NCI-H1436 treated with DMSO at 0.1 percent for 48 hours (cell line): ENCODE results near the gene PPP5C.

Source experiments
- DNase-seq: peaks from one replicate; lab custom pipeline; 2025; lab: John Stamatoyannopoulos, UW

PPP5C gene

DNA sequence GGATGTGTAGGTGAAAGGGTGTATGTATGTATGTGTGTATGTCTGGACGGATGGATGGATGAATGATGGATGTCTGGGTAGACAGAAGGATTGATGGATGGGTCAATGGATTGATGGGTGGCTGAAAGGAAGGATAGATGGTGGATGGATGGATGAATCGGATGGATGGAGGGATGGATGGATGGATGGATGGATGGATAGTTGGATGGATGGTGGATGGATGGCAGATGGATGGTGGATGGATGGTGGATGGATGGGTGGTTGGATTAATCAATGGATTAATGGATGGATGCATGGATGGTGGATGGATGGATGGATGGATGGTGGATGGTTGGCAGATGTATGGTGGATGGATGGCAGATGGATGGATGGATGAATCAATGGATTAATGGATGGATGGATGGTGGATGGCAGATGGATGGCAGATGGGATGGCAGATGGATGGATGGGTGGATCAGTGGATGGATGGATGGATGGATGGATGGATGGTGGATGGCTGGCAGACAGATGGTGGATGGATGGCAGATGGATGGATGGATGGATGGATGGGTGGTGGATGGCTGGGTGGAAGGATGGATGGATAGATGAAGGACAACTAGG, 16.5 kb upstream of the PPP5C start:
- DNase-seq, result no peak

DNA sequence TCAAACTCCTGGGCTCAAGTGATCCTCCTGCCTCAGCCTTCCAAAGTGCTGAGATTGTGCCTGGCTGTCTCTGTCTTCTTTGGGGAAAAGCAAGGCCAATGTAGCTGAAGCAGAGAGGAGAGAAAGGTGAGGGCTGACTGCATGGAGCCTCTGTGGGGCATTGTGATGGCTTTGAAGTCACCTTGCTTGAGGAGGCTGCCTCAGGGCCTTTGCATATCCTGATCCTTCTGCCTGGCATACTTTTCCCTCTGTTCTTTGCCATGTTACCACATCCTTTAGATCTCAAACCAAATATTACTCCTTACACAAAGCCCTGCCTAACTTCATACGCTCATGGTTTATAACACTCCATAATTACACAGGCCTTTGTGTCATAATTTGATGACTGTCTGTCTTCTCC, 9.4 kb upstream of the PPP5C start:
- no peak for DNase-seq

DNA sequence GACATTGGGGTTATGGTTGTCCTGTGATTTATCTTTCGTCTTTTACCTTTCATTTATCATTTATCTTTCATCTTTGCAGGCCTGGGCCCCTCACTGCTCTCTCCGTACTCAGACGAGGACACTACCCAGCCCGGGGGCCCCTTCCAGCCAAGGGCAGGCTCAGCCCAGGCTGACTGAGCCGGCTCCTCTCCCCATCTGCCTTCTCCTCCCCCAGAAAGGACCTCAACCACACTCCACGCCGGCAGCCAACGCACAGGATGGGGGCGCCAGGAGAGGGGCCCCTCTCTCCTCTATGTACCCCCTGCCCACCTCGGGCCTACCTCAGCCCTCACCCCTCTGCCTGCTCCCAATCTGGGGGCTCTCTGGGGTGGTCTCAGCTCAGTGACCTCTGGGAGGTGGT, 7.4 kb upstream of the PPP5C start:
- DNase-seq, result no peak

DNA sequence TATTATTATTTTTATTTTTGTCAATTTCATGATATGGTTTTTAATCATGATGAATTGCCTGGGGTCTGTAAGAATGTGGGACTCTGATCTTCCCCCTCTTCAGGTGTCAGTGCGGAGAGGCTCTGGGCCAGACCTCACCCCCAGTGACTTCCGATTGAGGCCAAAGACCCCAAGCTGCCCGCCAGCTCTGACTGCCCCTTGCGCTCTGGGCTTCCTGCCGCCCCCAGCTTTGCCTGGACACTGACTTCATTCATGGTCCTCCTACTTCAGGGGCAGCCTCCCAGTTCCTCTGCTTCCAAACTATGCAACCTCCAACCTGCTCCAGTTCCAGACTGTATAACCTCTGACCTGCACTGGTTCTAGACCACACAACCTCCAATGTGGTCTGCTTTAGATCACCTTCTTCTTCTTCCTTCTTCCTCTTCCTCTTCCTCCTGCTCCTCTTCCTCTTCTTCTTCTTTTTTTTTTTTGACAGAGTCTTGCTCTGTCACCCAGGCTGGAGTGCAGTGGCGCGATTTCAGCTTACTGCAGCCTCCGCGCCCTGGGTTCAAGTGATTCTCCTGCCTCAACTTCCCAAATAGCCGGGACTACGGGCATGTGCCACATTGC, 6.7 kb upstream of the PPP5C start:
- no peak for DNase-seq

DNA sequence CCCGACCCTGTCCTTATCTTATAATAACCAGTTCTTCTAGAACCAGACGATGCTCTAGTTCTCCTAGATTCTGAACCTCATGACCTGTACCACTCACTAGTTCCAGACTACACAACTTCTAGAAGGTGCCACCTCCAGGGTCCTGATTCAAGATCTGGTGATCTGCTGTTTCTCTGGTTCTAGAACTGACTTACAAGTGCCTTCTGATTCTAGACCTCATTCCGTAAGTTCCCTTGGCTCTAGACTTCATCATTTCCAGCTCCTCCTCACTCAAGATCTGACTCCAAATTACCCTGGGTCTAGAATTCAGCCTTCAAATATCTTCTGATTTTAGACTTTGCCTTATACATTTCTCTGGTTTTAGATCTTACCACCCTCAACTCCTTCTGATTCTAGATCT, 5.0 kb upstream of the PPP5C start:
- no peak for DNase-seq

DNA sequence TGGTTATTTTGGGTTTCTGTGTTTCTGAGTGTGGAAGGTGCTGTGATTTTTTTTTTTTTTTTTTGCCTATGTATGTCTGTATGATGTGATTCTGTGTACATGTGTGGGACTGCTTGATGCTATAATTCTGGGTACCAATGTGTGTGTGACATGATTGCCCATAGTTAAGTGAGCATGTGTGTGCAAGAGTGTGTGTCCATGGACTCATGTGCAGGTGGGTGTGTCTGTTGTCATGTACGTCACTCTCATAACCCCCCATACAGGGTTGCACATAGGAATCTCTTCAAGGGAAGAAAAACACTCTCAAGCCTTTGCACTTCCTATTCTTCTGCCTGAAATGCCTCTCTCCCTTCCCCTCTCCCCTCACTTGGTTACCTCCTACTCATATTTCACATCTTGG, 2.5 kb upstream of the PPP5C start:
- no peak for DNase-seq

DNA sequence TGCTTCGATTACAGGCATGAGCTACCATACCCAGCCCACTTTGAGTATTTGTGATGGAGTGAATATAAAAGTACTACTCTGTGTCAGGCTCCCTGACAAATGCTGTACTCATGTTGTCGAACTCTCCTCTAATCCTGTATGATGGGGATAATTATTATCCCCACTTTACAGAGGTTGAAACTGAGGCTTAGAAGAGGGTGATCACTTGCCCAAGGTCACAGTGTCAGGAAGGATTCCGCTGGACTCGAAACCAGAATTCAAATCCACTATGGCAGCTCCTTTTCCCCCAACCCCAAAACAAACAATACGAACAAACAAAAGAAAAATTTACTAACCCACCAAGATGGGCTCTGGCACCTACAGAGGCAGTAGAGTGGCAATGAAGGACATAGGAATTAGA, 1.7 kb upstream of the PPP5C start:
- DNase-seq, result no peak

DNA sequence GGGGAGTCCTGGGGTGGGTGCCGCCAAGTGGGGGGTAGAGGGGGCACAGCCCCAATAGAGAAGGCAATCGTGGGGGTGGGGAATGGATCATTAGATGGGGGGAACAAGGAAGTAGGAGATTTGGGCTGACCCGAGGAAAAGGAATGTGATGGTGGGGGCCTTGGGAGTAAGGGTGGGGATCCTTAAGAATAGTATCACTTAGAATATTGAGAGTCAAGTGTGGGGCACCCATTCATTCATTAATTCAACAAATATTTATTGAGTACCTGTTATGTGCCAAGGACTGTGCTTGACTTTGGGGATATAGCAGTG, 641 bp downstream of the PPP5C start:
- DNase-seq, result no peak

DNA sequence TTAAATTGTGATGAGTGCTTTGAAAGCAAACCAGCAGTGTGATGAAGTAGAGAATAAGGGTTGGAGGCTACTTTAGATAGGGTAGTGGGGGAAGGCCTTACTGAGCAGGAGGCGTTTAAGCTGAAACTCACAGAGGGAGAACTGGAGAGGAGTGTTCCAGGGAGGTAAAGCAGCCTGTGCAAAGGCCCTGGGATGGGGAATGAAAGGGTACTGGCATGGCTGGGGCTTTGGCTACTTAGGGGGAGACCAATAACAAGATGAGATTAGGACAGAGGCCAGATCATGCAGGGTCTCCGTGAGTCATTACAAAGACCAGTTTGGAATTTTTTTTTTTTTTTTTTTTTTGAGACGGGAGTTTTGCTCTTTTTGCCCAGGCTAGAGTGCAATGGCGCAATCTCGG, 1.1 kb downstream of the PPP5C start:
- no peak for DNase-seq

DNA sequence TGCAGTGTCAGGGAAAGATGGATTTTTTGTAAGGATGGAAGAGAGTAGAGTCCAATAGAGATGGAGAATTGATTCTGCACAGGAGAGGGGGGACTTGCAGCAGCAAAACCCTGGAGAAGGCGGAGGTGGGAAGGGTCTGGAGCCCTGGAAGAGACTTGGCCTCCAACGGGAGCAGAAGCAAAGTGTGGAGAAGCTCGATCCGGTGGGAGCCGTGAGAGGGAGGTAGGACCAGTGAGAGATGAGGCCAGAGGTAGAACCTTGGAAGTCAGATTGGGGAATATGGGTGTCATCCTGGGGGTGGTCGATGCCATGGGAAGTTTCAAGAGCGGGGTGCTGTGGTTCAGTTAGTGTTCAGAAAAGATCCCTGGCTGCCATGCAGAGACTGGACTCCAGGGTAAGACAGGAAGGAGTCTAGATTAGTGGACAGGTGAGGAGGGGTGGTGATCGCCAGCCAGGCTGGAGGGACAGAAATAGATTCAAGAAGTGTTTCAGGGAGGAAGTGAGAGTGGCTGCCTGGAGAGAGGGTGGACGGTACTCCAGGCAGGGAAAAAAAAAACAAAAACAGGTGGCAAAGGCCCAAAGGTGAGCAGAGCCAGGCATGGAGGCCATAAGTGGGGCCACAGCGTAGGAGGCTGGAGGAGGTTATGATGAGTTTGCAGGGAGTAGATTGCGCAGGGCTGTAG, 2.6 kb downstream of the PPP5C start:
- no peak for DNase-seq

DNA sequence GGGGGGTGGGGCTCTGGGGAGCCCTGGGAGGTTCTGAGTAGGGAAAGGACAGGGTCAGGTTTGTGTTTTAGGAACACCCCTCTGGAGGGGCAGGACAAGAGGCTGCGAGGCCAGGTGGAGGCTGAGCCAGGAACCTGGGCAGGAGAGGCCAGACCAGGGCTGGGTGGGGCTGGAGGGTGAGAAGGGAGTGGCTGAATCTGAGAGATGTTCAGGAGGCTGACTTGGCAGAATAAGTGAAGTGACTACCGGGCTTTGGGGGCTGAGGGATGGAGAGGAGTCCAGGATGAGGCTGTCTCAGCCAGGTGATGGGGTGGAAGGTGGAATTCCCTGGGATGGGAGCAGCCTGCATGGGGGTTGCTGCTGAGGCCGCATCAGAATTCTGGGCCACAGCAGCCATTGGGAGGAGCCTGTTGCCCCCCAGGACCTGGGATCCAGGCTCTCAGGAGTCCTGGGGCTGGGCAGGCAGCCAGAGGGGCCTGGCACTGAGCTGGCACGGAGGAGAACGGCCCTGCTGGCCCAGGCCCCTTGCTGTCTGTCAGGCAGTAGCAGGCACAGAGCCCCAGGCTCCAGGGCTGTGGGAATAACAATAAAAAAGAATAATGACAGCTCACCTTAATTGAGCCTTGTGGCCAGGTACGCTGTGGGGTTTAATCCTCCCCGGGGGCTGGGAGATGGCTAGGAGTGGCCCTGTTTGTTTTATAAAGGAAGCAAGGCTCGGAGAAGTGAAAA, 3.3 kb downstream of the PPP5C start:
- DNase-seq, result no peak

DNA sequence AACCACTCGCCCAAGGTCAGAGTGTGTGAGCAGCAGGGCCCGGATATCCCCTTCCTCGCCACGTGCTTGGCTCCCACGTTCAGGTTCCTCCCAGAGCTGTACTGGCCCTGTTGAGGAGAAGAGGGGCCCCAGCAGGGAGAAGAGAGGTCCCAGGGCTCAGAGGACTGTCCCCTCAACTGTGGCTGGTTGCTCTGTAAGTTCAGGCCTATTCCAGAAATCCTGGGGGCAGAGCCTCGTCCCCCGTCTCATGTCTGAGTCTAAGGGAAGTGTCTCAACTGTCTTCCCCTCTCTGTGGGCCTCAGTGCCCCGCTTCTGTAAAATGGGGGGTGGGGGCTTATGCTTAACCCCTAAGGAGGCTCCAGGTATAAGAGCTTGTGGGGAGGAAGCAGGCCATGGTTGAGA, 3.9 kb downstream of the PPP5C start:
- no peak for DNase-seq

DNA sequence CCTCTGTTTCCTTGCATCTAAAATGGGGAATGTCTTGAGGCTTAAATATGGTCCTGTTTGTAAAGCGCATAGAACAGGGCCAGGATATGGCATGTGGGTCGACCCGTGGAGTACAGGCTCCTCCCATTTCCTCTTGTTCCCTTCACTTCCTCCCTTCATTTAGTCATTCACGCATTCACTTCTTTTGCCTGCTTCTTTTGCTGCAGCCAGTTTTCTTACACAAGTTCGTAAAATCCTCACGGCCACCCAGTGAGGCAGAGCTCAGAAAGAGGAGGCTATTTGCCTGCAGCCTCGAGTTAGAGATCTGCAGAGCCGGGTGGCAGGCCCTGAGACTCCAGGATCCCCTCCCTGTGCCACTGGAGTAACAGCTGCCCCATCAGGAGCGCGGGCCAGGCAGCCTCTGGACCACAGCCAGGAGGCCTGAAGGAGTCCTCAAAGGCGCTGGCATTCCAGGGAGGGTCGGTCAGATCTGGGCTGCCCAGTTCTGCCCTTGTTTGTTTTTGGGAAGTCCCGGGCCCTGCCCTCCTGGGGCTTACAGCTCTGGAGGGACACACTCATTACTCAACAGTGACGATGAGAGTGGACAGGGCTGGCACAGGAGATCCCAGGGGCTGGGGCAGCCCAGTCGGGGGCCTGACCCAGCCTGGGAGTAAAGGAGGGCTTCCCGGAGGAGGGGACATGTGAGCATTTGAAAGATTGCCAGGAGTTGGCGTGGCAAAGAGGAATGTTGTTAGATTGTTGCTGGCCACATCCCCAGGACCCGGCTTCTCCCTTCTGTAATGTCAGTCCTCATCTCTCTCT, 4.6 kb downstream of the PPP5C start:
- DNase-seq, result no peak

DNA sequence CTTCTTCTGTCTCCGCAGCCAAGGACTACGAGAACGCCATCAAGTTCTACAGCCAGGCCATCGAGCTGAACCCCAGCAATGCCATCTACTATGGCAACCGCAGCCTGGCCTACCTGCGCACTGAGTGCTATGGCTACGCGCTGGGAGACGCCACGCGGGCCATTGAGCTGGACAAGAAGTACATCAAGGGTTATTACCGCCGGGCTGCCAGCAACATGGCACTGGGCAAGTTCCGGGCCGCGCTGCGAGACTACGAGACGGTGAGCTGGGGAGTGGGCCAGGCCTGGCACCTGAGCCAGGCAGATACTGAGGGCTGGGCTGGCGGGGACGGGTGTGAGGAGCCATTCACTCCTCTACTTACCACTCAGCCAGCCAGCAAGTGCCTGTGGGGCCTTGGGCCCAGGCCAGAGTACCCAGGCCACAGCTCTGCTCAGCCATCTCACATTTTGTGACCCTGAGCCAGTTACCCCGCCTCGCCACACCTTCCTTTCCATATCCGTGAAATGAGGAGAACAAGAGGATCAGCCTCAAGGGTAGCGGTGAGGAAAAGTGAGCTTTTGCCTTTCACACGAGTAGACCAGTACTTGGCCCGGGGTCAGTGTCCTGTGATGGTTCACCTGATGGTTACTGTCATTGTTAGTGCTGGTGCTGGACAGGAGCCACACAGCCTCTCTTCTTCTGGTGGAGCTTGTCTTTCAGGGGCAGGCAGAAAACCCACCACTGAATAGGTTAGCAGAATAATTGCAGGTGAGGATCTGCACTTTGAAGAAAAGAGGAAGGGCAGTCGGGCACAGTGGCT, 7.0 kb downstream of the PPP5C start:
- no peak for DNase-seq

DNA sequence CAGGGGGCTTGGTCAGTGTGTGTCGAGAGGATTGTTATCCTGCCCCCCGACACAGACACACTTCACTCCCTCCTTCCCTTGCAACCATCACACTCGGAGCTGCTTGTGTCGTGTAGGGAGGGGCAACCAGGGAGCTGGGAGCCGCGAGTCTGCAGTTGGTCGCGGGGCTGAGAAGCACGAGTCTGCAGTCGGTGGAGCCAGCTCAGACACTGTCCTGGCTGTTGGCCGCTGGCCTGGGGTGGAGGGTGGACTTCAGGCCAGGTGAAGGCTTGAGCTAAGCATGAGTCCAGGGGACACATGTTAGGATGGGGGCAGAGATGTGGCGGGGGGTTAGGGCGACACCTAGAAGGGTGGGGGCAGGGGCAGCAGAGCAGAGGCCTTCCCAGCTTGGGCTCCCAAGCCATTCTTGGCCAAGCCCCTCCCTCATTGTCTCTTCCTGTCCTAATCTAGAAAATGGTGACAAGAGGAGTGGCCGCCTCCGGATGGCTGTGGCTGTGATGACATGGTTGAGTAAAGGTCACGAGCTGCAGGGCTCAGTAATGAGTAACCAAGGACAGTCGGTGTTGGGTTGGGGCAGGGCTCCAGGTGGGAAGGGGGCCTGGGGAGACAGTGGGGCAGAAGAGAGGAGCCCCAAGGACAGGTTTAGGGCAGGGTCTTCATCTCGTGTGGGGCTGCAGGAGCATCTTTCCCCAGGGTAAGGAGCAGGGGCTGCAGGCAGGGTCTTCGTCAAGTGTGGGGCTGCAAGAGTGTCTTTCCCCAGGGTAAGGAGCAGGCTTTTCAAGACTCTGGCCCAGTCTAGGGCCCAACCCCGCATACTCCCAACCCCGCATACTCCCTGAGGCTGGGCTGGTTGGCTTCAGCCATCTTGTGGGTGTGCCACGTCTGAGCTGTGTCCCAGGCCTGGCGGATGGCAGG, 8.6 kb downstream of the PPP5C start:
- DNase-seq, result no peak

DNA sequence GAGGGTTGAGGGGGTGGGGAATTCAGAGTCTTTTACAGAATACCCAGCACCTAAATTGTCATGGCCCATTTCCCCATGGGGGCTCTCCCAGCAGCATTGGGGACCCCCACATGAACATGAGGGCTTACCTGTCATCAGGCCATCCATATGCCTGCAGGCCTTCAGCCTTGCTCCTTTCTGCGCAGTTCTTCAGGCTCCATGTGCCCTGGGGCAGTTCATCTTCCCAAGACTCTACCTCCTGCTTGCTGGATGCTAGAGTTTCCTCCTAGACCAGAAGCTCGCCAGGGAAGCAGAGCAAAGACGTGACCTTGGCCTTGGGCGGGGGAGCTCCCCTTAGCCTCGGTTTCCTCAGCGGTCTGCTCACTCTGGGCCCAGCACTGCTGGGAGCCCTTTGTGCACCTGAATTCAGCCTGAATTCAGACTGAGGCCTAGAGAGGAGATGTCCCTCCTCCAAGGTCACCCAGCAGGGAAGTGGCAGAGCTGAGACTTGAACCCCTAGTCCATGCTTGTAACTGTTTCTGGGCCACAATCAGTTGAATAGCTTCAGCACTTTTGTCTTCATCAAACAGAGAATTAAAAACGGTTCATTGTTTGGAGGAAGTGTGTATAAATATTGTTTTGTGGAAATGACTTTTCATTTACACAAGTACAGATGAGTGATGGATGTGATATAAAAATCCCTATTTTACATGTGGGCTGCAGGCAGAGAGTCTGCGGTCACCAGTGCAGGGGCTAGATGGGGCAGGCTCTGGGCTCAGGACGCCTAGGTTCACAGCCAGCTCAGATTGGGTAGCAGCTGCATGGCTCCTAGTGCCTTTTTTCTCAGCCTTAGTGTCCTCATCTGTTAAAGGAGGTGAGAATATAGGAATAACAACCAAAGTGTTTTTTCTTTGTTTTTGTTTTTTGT, 9.5 kb downstream of the PPP5C start:
- DNase-seq, result no peak

DNA sequence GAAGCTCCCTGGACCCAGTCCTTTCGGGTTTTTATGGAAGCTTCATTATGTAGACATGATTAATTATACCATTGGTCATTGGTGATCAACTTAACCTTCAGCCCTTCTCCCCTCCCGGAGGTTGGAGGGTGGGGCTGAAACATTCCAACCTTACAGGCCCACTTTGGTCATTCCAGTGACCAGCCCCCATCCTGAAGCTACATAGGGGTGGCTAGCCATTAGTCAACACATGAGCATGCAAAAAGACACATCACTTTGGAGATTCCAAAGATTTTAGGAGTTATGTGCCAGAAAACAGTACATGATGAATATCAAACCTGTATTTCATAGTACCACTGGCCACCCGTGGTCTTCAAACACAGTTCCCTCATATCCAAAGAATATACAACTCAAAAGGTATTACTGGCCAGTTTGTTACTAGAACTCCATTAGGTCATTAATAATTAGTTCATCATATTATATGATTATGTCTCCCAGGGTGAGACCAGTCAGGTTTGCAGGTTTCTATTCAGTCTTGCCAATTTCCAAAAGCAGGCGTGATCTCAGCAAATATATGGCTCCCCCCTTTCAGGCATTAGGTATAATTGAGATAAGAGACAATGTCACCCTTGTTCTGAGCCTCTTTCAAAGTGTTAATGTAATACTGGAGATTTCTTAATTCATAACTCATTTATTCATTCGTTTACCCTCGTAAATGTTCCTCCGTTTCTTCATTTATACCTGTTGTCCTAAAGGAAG, 11.1 kb downstream of the PPP5C start:
- DNase-seq, result no peak

DNA sequence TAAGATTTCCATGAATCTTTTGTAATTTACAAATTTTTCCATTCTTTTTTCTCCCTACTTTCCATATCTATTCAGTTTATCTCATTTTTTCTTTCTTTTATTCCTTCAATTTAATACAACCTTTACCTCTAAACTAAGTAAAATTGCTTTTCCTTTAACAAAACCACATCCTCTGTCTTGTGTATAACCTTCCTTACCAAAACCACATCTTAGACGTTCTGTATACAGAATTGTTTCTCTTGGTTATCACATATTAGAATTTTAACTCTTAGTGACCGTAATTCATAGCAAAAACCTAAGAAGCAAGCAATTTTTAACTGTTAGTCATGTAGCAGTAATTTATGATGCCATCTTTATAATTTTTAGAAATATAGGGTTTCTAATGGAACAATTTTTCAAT, 15.0 kb downstream of the PPP5C start:
- no peak for DNase-seq

DNA sequence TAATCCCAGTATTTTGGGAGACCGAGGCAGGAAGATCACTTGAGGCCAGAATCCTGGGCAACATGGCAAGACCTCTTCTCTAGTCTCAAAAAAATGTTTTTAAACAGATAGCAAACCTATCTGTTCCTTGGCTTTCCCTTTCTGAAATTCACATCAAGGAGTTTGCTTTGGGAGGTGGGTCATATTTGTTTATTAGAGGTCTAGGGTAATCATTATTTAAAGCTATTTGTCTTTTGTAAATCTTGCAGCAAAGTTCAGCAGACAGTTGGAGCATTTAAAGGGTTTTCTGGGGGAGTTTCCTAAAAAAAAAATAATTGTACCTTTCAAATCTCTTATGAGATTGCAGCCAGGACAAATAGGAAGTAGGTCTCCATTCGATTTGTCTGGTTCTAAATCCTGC, 17.5 kb downstream of the PPP5C start:
- DNase-seq, result no peak
